ENCODE results near the gene FAM241A.

DNA sequence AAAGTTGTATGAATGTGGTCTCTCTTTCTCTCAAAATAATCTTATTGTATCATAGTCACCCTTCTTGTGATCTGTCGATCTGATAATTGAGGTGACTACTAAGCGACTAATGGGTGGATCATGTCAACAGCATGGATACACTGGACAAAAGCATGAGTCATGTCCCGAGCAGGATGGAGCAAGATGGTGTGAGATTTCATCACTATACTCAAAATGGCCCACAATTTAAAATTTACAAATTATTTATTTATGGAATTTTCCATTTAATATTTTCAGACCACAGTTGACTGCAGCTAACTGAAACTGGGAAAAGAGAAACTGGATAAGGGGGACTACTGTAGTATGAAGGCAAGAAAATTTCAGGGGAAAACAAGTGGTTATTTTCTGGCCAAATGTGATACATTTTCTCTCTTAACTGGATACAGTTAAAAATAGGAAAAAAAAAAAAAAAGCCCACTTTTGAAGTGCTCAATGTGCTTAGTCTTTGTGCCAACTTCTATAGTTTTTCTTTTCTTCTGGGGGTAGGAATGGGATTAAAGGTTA is 25.3 kb downstream of the FAM241A start:
- TF ChIP-seq, protein P1, sequence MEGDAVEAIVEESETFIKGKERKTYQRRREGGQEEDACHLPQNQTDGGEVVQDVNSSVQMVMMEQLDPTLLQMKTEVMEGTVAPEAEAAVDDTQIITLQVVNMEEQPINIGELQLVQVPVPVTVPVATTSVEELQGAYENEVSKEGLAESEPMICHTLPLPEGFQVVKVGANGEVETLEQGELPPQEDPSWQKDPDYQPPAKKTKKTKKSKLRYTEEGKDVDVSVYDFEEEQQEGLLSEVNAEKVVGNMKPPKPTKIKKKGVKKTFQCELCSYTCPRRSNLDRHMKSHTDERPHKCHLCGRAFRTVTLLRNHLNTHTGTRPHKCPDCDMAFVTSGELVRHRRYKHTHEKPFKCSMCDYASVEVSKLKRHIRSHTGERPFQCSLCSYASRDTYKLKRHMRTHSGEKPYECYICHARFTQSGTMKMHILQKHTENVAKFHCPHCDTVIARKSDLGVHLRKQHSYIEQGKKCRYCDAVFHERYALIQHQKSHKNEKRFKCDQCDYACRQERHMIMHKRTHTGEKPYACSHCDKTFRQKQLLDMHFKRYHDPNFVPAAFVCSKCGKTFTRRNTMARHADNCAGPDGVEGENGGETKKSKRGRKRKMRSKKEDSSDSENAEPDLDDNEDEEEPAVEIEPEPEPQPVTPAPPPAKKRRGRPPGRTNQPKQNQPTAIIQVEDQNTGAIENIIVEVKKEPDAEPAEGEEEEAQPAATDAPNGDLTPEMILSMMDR (IDR thresholded peaks at IDR 0.05), result no peak
- TF ChIP-seq POLR2A (IDR thresholded peaks at IDR 0.05), result no peak

Measured in gastroesophageal sphincter (tissue), 3 donors.